Measurements from ENCODE around the gene SON.

GRCh38 chr21:33557447-33557846, 14.6 kb downstream of the SON start:
- no peak for TF ChIP-seq EP300 (IDR thresholded peaks at IDR 0.05)
- TF ChIP-seq, protein P1, sequence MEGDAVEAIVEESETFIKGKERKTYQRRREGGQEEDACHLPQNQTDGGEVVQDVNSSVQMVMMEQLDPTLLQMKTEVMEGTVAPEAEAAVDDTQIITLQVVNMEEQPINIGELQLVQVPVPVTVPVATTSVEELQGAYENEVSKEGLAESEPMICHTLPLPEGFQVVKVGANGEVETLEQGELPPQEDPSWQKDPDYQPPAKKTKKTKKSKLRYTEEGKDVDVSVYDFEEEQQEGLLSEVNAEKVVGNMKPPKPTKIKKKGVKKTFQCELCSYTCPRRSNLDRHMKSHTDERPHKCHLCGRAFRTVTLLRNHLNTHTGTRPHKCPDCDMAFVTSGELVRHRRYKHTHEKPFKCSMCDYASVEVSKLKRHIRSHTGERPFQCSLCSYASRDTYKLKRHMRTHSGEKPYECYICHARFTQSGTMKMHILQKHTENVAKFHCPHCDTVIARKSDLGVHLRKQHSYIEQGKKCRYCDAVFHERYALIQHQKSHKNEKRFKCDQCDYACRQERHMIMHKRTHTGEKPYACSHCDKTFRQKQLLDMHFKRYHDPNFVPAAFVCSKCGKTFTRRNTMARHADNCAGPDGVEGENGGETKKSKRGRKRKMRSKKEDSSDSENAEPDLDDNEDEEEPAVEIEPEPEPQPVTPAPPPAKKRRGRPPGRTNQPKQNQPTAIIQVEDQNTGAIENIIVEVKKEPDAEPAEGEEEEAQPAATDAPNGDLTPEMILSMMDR (IDR thresholded peaks at IDR 0.05), result no peak
